HepG2 (cell line): ENCODE results near the gene TMEM235. TPM values are rescaled to one million over a fixed set of nuclear protein-coding genes. Genes with fewer than 3 reads are reported as not detected.

Source experiments
- DPF2 ChIP-seq: sonication (generic); formaldehyde crosslinking; IDR thresholded peaks from 2 replicates; pipeline ENCODE4 v1.4.0; 2020; ENCODE audit warnings: mild to moderate bottlenecking, low read depth, missing genetic modification reagents, borderline replicate concordance
- GATA4 ChIP-seq: sonication (generic); IDR thresholded peaks from 2 replicates; pipeline ENCODE4 v1.6.1; 2016; ENCODE audit warnings: antibody characterized with exemption, low read depth, borderline replicate concordance
- HMG20A ChIP-seq: IDR thresholded peaks from 2 replicates; pipeline ENCODE4 v1.6.1; 2016; ENCODE audit warnings: borderline replicate concordance
- KAT2B ChIP-seq: fragments of 150-350 bp; IDR thresholded peaks from 2 replicates; pipeline ENCODE4 v1.6.1; 2014; ENCODE audit warnings: low read depth, low read length, borderline replicate concordance
- KLF12 ChIP-seq: sonication (generic); formaldehyde crosslinking; IDR thresholded peaks from 2 replicates; pipeline ENCODE4 v1.4.0; 2020; ENCODE audit warnings: missing genetic modification reagents, borderline replicate concordance
- MYPOP ChIP-seq: sonication (generic); formaldehyde crosslinking; IDR thresholded peaks from 2 replicates; pipeline ENCODE4 v1.8.1; 2023; ENCODE audit warnings: mild to moderate bottlenecking, moderate library complexity, missing genetic modification reagents
- NCOA5 ChIP-seq: sonication (generic); formaldehyde crosslinking; IDR thresholded peaks from 2 replicates; pipeline ENCODE4 v1.4.0; 2020; ENCODE audit warnings: missing genetic modification reagents
- RFXAP ChIP-seq: sonication (generic); formaldehyde crosslinking; IDR thresholded peaks from 2 replicates; pipeline ENCODE4 v1.4.0; 2020; ENCODE audit warnings: missing genetic modification reagents, borderline replicate concordance
- TERF1 ChIP-seq: sonication (generic); formaldehyde crosslinking; IDR thresholded peaks from 2 replicates; pipeline ENCODE4 v1.8.0; 2022; ENCODE audit warnings: mild to moderate bottlenecking, missing genetic modification reagents, moderate library complexity
- TFDP2 ChIP-seq: sonication (generic); formaldehyde crosslinking; IDR thresholded peaks from 2 replicates; pipeline ENCODE4 v1.4.0; 2020; ENCODE audit warnings: missing genetic modification reagents
- ZFP36L2 ChIP-seq: sonication (generic); formaldehyde crosslinking; IDR thresholded peaks from 2 replicates; pipeline ENCODE4 v1.4.0; 2020; ENCODE audit warnings: missing genetic modification reagents
- ZNF121 ChIP-seq: sonication (generic); formaldehyde crosslinking; IDR thresholded peaks from 2 replicates; pipeline ENCODE4 v1.5.0; 2020; ENCODE audit warnings: mild to moderate bottlenecking, missing genetic modification reagents
- ZNF260 ChIP-seq: sonication (generic); formaldehyde crosslinking; IDR thresholded peaks from 2 replicates; pipeline ENCODE4 v1.4.0; 2020; ENCODE audit warnings: missing genetic modification reagents, low read depth, mild to moderate bottlenecking, borderline replicate concordance
- ZNF468 ChIP-seq: sonication (generic); formaldehyde crosslinking; IDR thresholded peaks from 2 replicates; pipeline ENCODE4 v1.8.0; 2022; ENCODE audit warnings: mild to moderate bottlenecking, moderate library complexity, missing genetic modification reagents
- ZNF841 ChIP-seq: sonication (generic); formaldehyde crosslinking; IDR thresholded peaks from 2 replicates; pipeline ENCODE4 v1.8.1; 2023; ENCODE audit warnings: missing genetic modification reagents, borderline replicate concordance
- ZNF879 ChIP-seq: sonication (generic); formaldehyde crosslinking; IDR thresholded peaks from 2 replicates; pipeline ENCODE4 v1.8.1; 2023; ENCODE audit warnings: missing genetic modification reagents
- polyA plus RNA-seq, 8 experiments: library from polyadenylated mRNA; depleted of rRNA in 3 of 8; stranded (reverse) in 7 of 8; unstranded in 1 of 8; fragments of >200 nt; fragmentation: Illumina TruSeq in 4 of 8; extraction: Trizol in 4 of 8; gene quantifications; 2 replicates each; pipeline versions ENCODE4 v1.2.1 to v1.2.3, GENCODE V29; 2011 to 2016; ENCODE audit warnings: low read depth in 4 of 8, missing spikeins in 1 of 8, mixed read lengths in 1 of 8; ENCODE audit not compliant: insufficient read depth in 1 of 8
- total RNA-seq, 5 experiments: library from RNA; depleted of rRNA; stranded (reverse); fragments of >200 nt; fragmentation: Illumina TruSeq; extraction: Trizol; gene quantifications; 2 replicates each; pipeline ENCODE4 v1.2.3, GENCODE V29; 2016; ENCODE audit warnings: low read depth in 1 of 5
- TF ChIP-seq, protein P1 (sequence below): sonication (generic); formaldehyde crosslinking; IDR thresholded peaks from 2 replicates; pipeline ENCODE4 v1.8.1; 2023; ENCODE audit warnings: missing genetic modification reagents, mild to moderate bottlenecking, borderline replicate concordance
- TF ChIP-seq, protein P2 (sequence below): IDR thresholded peaks from 2 replicates; pipeline ENCODE4 v1.6.1; 2016; ENCODE audit warnings: mild to moderate bottlenecking, missing biosample characterization, missing genetic modification reagents
- TF ChIP-seq, protein P3 (sequence below): sonication (generic); formaldehyde crosslinking; IDR thresholded peaks from 2 replicates; pipeline ENCODE4 v1.4.0; 2020; ENCODE audit warnings: missing genetic modification reagents

TMEM235 gene
- total and polyA plus RNA-seq, 2 of the 13 experiments (the other 11 are each of a cell fraction or from before 2014, with no cell fraction given) = not detected

GRCh38 chr17:78241277-78242023 lies 10.0 kb downstream of the TMEM235 start (continued):
- TF ChIP-seq, protein P1, sequence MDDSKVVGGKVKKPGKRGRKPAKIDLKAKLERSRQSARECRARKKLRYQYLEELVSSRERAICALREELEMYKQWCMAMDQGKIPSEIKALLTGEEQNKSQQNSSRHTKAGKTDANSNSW (CRISPR knock-in tag) = no peak
- TF ChIP-seq, protein P2, sequence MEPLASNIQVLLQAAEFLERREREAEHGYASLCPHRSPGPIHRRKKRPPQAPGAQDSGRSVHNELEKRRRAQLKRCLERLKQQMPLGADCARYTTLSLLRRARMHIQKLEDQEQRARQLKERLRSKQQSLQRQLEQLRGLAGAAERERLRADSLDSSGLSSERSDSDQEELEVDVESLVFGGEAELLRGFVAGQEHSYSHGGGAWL (CRISPR knock-in tag) = no peak
- TF ChIP-seq ZNF121 (CRISPR knock-in tag) (no peak), NCOA5 (CRISPR knock-in tag) (no peak), ZNF468 (CRISPR knock-in tag) (no peak), HMG20A (peak; percentile 44; the same call in 1 of the 2 replicates), ZFP36L2 (no peak), RFXAP (CRISPR knock-in tag) (0 out of 2 replicates have a peak, but pooled peaks have one; percentile 60), MYPOP (CRISPR knock-in tag) (0 out of 2 replicates have a peak, but pooled peaks have one; percentile 28), DPF2 (CRISPR knock-in tag) (0 out of 2 replicates have a peak, but pooled peaks have one; percentile 11), KAT2B (no peak), ZNF879 (CRISPR knock-in tag) (0 out of 2 replicates have a peak, but pooled peaks have one; percentile 33), ZNF260 (CRISPR knock-in tag) (no peak), TERF1 (CRISPR knock-in tag) (no peak), KLF12 (CRISPR knock-in tag) (no peak), GATA4 (no peak), TFDP2 (CRISPR knock-in tag) (0 out of 2 replicates have a peak, but pooled peaks have one; percentile 15), ZNF841 (CRISPR knock-in tag) (no peak)
- TF ChIP-seq, protein P3, sequence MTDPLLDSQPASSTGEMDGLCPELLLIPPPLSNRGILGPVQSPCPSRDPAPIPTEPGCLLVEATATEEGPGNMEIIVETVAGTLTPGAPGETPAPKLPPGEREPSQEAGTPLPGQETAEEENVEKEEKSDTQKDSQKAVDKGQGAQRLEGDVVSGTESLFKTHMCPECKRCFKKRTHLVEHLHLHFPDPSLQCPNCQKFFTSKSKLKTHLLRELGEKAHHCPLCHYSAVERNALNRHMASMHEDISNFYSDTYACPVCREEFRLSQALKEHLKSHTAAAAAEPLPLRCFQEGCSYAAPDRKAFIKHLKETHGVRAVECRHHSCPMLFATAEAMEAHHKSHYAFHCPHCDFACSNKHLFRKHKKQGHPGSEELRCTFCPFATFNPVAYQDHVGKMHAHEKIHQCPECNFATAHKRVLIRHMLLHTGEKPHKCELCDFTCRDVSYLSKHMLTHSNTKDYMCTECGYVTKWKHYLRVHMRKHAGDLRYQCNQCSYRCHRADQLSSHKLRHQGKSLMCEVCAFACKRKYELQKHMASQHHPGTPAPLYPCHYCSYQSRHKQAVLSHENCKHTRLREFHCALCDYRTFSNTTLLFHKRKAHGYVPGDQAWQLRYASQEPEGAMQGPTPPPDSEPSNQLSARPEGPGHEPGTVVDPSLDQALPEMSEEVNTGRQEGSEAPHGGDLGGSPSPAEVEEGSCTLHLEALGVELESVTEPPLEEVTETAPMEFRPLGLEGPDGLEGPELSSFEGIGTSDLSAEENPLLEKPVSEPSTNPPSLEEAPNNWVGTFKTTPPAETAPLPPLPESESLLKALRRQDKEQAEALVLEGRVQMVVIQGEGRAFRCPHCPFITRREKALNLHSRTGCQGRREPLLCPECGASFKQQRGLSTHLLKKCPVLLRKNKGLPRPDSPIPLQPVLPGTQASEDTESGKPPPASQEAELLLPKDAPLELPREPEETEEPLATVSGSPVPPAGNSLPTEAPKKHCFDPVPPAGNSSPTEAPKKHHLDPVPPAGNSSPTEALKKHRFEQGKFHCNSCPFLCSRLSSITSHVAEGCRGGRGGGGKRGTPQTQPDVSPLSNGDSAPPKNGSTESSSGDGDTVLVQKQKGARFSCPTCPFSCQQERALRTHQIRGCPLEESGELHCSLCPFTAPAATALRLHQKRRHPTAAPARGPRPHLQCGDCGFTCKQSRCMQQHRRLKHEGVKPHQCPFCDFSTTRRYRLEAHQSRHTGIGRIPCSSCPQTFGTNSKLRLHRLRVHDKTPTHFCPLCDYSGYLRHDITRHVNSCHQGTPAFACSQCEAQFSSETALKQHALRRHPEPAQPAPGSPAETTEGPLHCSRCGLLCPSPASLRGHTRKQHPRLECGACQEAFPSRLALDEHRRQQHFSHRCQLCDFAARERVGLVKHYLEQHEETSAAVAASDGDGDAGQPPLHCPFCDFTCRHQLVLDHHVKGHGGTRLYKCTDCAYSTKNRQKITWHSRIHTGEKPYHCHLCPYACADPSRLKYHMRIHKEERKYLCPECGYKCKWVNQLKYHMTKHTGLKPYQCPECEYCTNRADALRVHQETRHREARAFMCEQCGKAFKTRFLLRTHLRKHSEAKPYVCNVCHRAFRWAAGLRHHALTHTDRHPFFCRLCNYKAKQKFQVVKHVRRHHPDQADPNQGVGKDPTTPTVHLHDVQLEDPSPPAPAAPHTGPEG = no peak
